Activated CD8-positive, alpha-beta T cell treated with anti-CD3 and anti-CD28 coated beads, Interleukin-2, amount 10 ng/mL, durations not matched to agents 7 days and 5 days (primary cell): ENCODE data around the gene CASP2. TPM values are rescaled to one million over a fixed set of nuclear protein-coding genes. Genes with fewer than 3 reads are reported as not detected.

Experiments
- ATAC-seq: fragments of 150-1000 bp; cut with Tn5 transposase; one replicate; pipeline ENCODE4 v1.10.0; 2021; ENCODE audit warnings: moderate library complexity
- CTCF ChIA-PET: fragments of 350-600 bp; sonication (Branson Sonifier 250); formaldehyde crosslinking; loops from one replicate; lab custom pipeline; 2021; ENCODE audit warnings: antibody characterized with exemption; lab: Charles Lee
- POLR2A ChIA-PET: fragments of 350-600 bp; sonication (Branson Sonifier 250); formaldehyde crosslinking; loops from one replicate; lab custom pipeline; 2021; ENCODE audit warnings: antibody characterized with exemption; lab: Charles Lee
- DNase-seq: peaks from one replicate; pipeline ENCODE4 v3.0.0-alpha.2; 2020
- H3K27ac Mint-ChIP-seq: one replicate; pipeline ENCODE4 v1.8.0; 2021; ENCODE audit warnings: mild to moderate bottlenecking, mixed read lengths
- H3K27me3 Mint-ChIP-seq: one replicate; pipeline ENCODE4 v1.8.0; 2021; ENCODE audit warnings: low read depth, mixed read lengths
- H3K36me3 Mint-ChIP-seq: one replicate; pipeline ENCODE4 v1.8.0; 2021; ENCODE audit warnings: low read depth, mixed read lengths
- H3K4me1 Mint-ChIP-seq: one replicate; pipeline ENCODE4 v1.8.0; 2021; ENCODE audit warnings: low read depth, mixed read lengths
- H3K4me3 Mint-ChIP-seq: one replicate; pipeline ENCODE4 v1.8.0; 2021; ENCODE audit warnings: mild to moderate bottlenecking, mixed read lengths
- H3K9me3 Mint-ChIP-seq: one replicate; pipeline ENCODE4 v1.8.0; 2022; ENCODE audit warnings: mixed read lengths; ENCODE audit not compliant: insufficient read depth
- total RNA-seq, 2 experiments: library from RNA; stranded (reverse); gene quantifications; one replicate each; pipeline ENCODE4 v1.2.3, GENCODE V29; 2021

The CASP2 gene
- total RNA-seq, 2 experiments from 2014 or later, result 111 to 115 TPM

GRCh38 chr7:143290293-143290692 lies 2.1 kb downstream of the CASP2 start:
- Mint-ChIP-seq H3K36me3 (peaks cover 72% of the 10 kb centered on the region), H3K27me3 (no peaks in the 10 kb centered on the region), H3K4me3 (peak overlapping the region; percentile 93), H3K27ac (peak overlapping the region; percentile 86), H3K4me1 (peaks cover 59% of the 10 kb centered on the region), H3K9me3 (peaks cover 12% of the 10 kb centered on the region)
- ATAC-seq (no peak), DNase-seq (no peak)
- CTCF ChIA-PET, result interaction anchor here (0.8 to 13.9 kb wide), 6 partner anchors 9 to 85 kb away, joined by 3 to 274 read pairs (median 4); no protein-coding TSS in a partner anchor
- POLR2A ChIA-PET, result interaction anchor here (0.6 to 1.4 kb wide), 4 partner anchors 9 to 27 kb away, joined by 3 to 6 read pairs (median 4); partner anchors contain the start of gene GSTK1

GRCh38 chr7:143292876-143293275 lies 4.7 kb downstream of the CASP2 start:
- CTCF ChIA-PET, result interaction anchor here (0.8 to 13.9 kb wide), 8 partner anchors 8 to 124 kb away, joined by 3 to 274 read pairs (median 5); partner anchors contain the start of gene GSTK1
- H3K27me3 Mint-ChIP-seq, result no peaks in the 10 kb centered on the region

GRCh38 chr7:143295870-143296269 lies 7.7 kb downstream of the CASP2 start:
- H3K36me3 Mint-ChIP-seq, result peaks cover 90% of the 10 kb centered on the region
- ChIA-PET CTCF (interaction anchor here (1.0 to 13.9 kb wide), 10 partner anchors 8 to 84 kb away, joined by 3 to 274 read pairs (median 3); partner anchors contain the start of gene CASP2), POLR2A (interaction anchor here (0.9 to 1.3 kb wide), 4 partner anchors 16 to 52 kb away, joined by 3 to 5 read pairs (median 4); no protein-coding TSS in a partner anchor)
- DNase-seq (no peak), ATAC-seq (no peak)
- peak overlapping the region; percentile 30 for H3K27ac Mint-ChIP-seq
- no peak overlapping the region for H3K4me3 Mint-ChIP-seq
- H3K4me1 Mint-ChIP-seq, result peaks cover 64% of the 10 kb centered on the region
- H3K27me3 Mint-ChIP-seq, result no peaks in the 10 kb centered on the region
- no peaks in the 10 kb centered on the region for H3K9me3 Mint-ChIP-seq

More at GRCh38 chr7:143292876-143293275, 4.7 kb downstream of the CASP2 start:
- H3K9me3 Mint-ChIP-seq, result peaks cover 1% of the 10 kb centered on the region
- no peak overlapping the region for H3K27ac Mint-ChIP-seq
- POLR2A ChIA-PET, result interaction anchor here (1.1 to 1.6 kb wide), 4 partner anchors 13 to 53 kb away, joined by 3 to 4 read pairs (median 3); no protein-coding TSS in a partner anchor
- peaks cover 84% of the 10 kb centered on the region for H3K36me3 Mint-ChIP-seq
- no peak for ATAC-seq
- peaks cover 65% of the 10 kb centered on the region for H3K4me1 Mint-ChIP-seq
- no peak for DNase-seq
- no peak overlapping the region for H3K4me3 Mint-ChIP-seq

GRCh38 chr7:143296686-143297085 lies 8.5 kb downstream of the CASP2 start:
- H3K9me3 Mint-ChIP-seq, result no peaks in the 10 kb centered on the region
- no peak overlapping the region for H3K4me3 Mint-ChIP-seq
- no peak overlapping the region for H3K27ac Mint-ChIP-seq
- ChIA-PET POLR2A (interaction anchor here (1.1 to 1.3 kb wide), 4 partner anchors 17 to 56 kb away, joined by 4 to 5 read pairs (median 4); no protein-coding TSS in a partner anchor), CTCF (interaction anchor here (0.9 to 13.9 kb wide), 10 partner anchors 9 to 83 kb away, joined by 3 to 274 read pairs (median 3); partner anchors contain the start of gene CASP2)
- ATAC-seq (no peak), DNase-seq (no peak)
- H3K36me3 Mint-ChIP-seq, result peaks cover 91% of the 10 kb centered on the region
- peaks cover 59% of the 10 kb centered on the region for H3K4me1 Mint-ChIP-seq
- H3K27me3 Mint-ChIP-seq, result no peaks in the 10 kb centered on the region

- no peak overlapping the region for H3K27ac Mint-ChIP-seq
- H3K9me3 Mint-ChIP-seq, result no peaks in the 10 kb centered on the region
- peaks cover 92% of the 10 kb centered on the region for H3K36me3 Mint-ChIP-seq
- ATAC-seq, result no peak
- peaks cover 51% of the 10 kb centered on the region for H3K4me1 Mint-ChIP-seq
- POLR2A ChIA-PET, result interaction anchor here (0.8 to 2.8 kb wide), 5 partner anchors 9 to 80 kb away, joined by 3 to 11 read pairs (median 6); partner anchors contain the start of genes CASP2 and GSTK1
- H3K27me3 Mint-ChIP-seq, result no peaks in the 10 kb centered on the region
- CTCF ChIA-PET, result interaction anchor here (0.7 to 13.9 kb wide), 44 partner anchors 9 to 294 kb away, joined by 3 to 274 read pairs (median 6); partner anchors contain the start of genes CASP2, EPHA1 and GSTK1
- no peak for DNase-seq
- no peak overlapping the region for H3K4me3 Mint-ChIP-seq
Measured at GRCh38 chr7:143299346-143299745, 11.2 kb downstream of the CASP2 start.

GRCh38 chr7:143299840-143300239 lies 11.7 kb downstream of the CASP2 start:
- H3K36me3 Mint-ChIP-seq, result peaks cover 92% of the 10 kb centered on the region
- no peaks in the 10 kb centered on the region for H3K27me3 Mint-ChIP-seq
- no peaks in the 10 kb centered on the region for H3K9me3 Mint-ChIP-seq
- CTCF ChIA-PET, result interaction anchor here (0.7 to 13.9 kb wide), 43 partner anchors 9 to 295 kb away, joined by 3 to 274 read pairs (median 6); partner anchors contain the start of genes CASP2, EPHA1 and GSTK1
- peaks cover 52% of the 10 kb centered on the region for H3K4me1 Mint-ChIP-seq
- ATAC-seq (peak; percentile 87), DNase-seq (peak; percentile 71)
- POLR2A ChIA-PET, result interaction anchor here (0.8 to 2.8 kb wide), 5 partner anchors 9 to 80 kb away, joined by 3 to 11 read pairs (median 6); partner anchors contain the start of genes CASP2 and GSTK1
- no peak overlapping the region for H3K27ac Mint-ChIP-seq
- no peak overlapping the region for H3K4me3 Mint-ChIP-seq

- H3K4me1 Mint-ChIP-seq, result peaks cover 49% of the 10 kb centered on the region
- peaks cover 89% of the 10 kb centered on the region for H3K36me3 Mint-ChIP-seq
- H3K4me3 Mint-ChIP-seq, result no peak overlapping the region
- ChIA-PET POLR2A (interaction anchor here (0.8 to 2.8 kb wide), 2 partner anchors 38 to 71 kb away, joined by 3 to 11 read pairs; partner anchors contain the start of gene GSTK1), CTCF (interaction anchor here (1.0 to 13.9 kb wide), 13 partner anchors 8 to 79 kb away, joined by 3 to 274 read pairs (median 6); partner anchors contain the start of gene CASP2)
- DNase-seq (no peak), ATAC-seq (no peak)
- no peak overlapping the region for H3K27ac Mint-ChIP-seq
- H3K9me3 Mint-ChIP-seq, result no peaks in the 10 kb centered on the region
- H3K27me3 Mint-ChIP-seq, result no peaks in the 10 kb centered on the region
Measured at GRCh38 chr7:143300959-143301935, 13.1 kb downstream of the CASP2 start.

GRCh38 chr7:143303733-143304132 lies 15.6 kb downstream of the CASP2 start:
- ChIA-PET POLR2A (no interaction called here), CTCF (interaction anchor here (1.0 to 4.2 kb wide), 3 partner anchors 41 to 64 kb away, joined by 3 to 54 read pairs (median 7); no protein-coding TSS in a partner anchor)
- DNase-seq (no peak), ATAC-seq (no peak)
- H3K9me3 Mint-ChIP-seq, result no peaks in the 10 kb centered on the region
- no peak overlapping the region for H3K27ac Mint-ChIP-seq
- H3K27me3 Mint-ChIP-seq, result no peaks in the 10 kb centered on the region
- H3K36me3 Mint-ChIP-seq, result peaks cover 92% of the 10 kb centered on the region
- no peak overlapping the region for H3K4me3 Mint-ChIP-seq
- peaks cover 55% of the 10 kb centered on the region for H3K4me1 Mint-ChIP-seq

- peak; percentile 26 for ATAC-seq
- POLR2A ChIA-PET, result interaction anchor here (0.8 to 1.1 kb wide), 2 partner anchors 42 to 64 kb away, joined by 3 read pairs; partner anchors contain the start of gene GSTK1
- H3K27me3 Mint-ChIP-seq, result no peaks in the 10 kb centered on the region
- CTCF ChIA-PET, result interaction anchor here (0.7 to 4.2 kb wide), 19 partner anchors 9 to 102 kb away, joined by 3 to 54 read pairs (median 5); partner anchors contain the start of gene CASP2
- DNase-seq, result no peak
- no peaks in the 10 kb centered on the region for H3K9me3 Mint-ChIP-seq
- H3K4me1 Mint-ChIP-seq, result peaks cover 50% of the 10 kb centered on the region
- H3K4me3 Mint-ChIP-seq, result no peak overlapping the region
- H3K36me3 Mint-ChIP-seq, result peaks cover 94% of the 10 kb centered on the region
- H3K27ac Mint-ChIP-seq, result peak overlapping the region; percentile 39
Measured at GRCh38 chr7:143304938-143305337, 16.8 kb downstream of the CASP2 start.

GRCh38 chr7:143305423-143306070 lies 17.4 kb downstream of the CASP2 start:
- DNase-seq (peak; percentile 72), ATAC-seq (peak; percentile 57)
- H3K4me1 Mint-ChIP-seq, result peaks cover 51% of the 10 kb centered on the region
- POLR2A ChIA-PET, result interaction anchor here (0.8 to 1.1 kb wide), 2 partner anchors 42 to 65 kb away, joined by 3 read pairs; partner anchors contain the start of gene GSTK1
- H3K36me3 Mint-ChIP-seq, result peaks cover 94% of the 10 kb centered on the region
- no peaks in the 10 kb centered on the region for H3K27me3 Mint-ChIP-seq
- CTCF ChIA-PET, result interaction anchor here (0.7 to 4.2 kb wide), 22 partner anchors 9 to 102 kb away, joined by 3 to 54 read pairs (median 5); partner anchors contain the start of gene CASP2
- no peak overlapping the region for H3K4me3 Mint-ChIP-seq
- H3K27ac Mint-ChIP-seq, result peak overlapping the region; percentile 9
- H3K9me3 Mint-ChIP-seq, result no peaks in the 10 kb centered on the region
